ENCODE data around the gene IL34. TPM values are rescaled to one million over a fixed set of nuclear protein-coding genes. Genes with fewer than 3 reads are reported as not detected.

Gene IL34
- total and polyA plus RNA-seq, 2 of the 13 experiments (the other 11 are each of a cell fraction or from before 2014, with no cell fraction given), result 1.2 to 1.3 TPM

DNA sequence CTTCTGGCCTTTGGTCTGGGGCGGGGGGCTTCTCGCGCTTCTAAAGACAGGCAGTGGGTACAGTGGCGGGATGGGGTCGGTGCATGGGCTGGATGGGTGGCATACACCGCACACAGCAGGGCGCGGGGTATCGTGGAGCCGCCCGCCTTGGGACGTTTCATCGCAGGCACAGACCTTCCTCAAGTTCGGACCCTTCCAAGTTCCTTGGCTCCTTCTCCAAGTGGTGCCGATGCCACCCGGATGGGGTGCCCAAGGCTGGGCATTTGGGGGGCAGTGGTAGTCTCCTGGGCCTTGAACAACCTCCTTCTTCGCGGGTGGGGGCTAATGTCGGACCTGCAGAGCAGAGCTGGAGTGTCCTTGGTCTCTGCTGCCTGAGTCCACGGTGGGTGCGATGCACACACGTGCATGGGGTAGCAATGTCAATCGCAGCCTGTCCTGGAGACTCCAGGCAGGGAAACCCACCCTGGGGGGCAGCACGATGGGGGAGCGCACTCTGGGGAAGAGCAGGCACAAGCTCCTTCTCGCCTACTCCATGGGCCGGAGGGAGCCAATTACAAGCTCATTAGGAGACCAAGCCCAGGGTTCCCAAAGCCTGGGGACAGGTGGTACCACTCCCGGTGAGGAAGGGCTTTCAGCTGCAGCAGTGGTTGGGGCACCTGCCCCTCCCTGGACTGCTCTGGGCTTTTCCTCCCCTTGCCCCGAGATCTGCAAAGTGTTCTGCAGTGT is 40.2 kb downstream of the IL34 start (continued):
- TF ChIP-seq, protein P1, sequence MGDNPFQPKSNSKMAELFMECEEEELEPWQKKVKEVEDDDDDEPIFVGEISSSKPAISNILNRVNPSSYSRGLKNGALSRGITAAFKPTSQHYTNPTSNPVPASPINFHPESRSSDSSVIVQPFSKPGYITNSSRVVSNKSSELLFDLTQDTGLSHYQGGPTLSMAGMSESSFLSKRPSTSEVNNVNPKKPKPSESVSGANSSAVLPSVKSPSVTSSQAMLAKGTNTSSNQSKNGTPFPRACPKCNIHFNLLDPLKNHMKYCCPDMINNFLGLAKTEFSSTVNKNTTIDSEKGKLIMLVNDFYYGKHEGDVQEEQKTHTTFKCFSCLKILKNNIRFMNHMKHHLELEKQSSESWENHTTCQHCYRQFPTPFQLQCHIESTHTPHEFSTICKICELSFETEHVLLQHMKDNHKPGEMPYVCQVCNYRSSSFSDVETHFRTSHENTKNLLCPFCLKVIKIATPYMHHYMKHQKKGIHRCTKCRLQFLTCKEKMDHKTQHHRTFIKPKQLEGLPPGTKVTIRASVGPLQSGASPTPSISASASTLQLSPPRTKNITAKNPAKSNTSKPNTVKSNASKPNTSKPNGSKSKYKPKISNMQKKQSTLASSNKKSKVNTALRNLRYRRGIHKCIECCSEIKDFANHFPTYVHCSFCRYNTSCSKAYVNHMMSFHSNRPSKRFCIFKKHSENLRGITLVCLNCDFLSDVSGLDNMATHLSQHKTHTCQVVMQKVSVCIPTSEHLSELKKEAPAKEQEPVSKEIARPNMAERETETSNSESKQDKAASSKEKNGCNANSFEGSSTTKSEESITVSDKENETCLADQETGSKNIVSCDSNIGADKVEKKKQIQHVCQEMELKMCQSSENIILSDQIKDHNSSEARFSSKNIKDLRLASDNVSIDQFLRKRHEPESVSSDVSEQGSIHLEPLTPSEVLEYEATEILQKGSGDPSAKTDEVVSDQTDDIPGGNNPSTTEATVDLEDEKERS (CRISPR knock-in tag; IDR thresholded peaks at IDR 0.05), result 0 out of 2 replicates have a peak, but pooled peaks have one; percentile 15
- no peak for TF ChIP-seq PAX8 (CRISPR knock-in tag; IDR thresholded peaks at IDR 0.05; ENCODE audit: borderline replicate concordance)
- TF ChIP-seq ZBTB20 (CRISPR knock-in tag; IDR thresholded peaks at IDR 0.05; ENCODE audit: borderline replicate concordance, low read depth), result 0 out of 2 replicates have a peak, but pooled peaks have one; percentile 17
- 0 out of 2 replicates have a peak, but pooled peaks have one; percentile 16 for TF ChIP-seq ATF7-NPFF (CRISPR knock-in tag; IDR thresholded peaks at IDR 0.05; ENCODE audit: low read depth)
- TF ChIP-seq ZNF766 (CRISPR knock-in tag; IDR thresholded peaks at IDR 0.05; ENCODE audit: borderline replicate concordance), result 0 out of 2 replicates have a peak, but pooled peaks have one; percentile 25
- TF ChIP-seq MNT (IDR thresholded peaks at IDR 0.05), result no peak
- TF ChIP-seq, protein P2, sequence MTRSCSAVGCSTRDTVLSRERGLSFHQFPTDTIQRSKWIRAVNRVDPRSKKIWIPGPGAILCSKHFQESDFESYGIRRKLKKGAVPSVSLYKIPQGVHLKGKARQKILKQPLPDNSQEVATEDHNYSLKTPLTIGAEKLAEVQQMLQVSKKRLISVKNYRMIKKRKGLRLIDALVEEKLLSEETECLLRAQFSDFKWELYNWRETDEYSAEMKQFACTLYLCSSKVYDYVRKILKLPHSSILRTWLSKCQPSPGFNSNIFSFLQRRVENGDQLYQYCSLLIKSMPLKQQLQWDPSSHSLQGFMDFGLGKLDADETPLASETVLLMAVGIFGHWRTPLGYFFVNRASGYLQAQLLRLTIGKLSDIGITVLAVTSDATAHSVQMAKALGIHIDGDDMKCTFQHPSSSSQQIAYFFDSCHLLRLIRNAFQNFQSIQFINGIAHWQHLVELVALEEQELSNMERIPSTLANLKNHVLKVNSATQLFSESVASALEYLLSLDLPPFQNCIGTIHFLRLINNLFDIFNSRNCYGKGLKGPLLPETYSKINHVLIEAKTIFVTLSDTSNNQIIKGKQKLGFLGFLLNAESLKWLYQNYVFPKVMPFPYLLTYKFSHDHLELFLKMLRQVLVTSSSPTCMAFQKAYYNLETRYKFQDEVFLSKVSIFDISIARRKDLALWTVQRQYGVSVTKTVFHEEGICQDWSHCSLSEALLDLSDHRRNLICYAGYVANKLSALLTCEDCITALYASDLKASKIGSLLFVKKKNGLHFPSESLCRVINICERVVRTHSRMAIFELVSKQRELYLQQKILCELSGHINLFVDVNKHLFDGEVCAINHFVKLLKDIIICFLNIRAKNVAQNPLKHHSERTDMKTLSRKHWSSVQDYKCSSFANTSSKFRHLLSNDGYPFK (CRISPR knock-in tag; IDR thresholded peaks at IDR 0.05; ENCODE audit: borderline replicate concordance), result no peak
- no peak for TF ChIP-seq ZSCAN25 (CRISPR knock-in tag; IDR thresholded peaks at IDR 0.05)
- peak; percentile 89; the same call in 1 of the 2 replicates for TF ChIP-seq ZNF550 (CRISPR knock-in tag; IDR thresholded peaks at IDR 0.05; ENCODE audit: borderline replicate concordance)
- TF ChIP-seq SCMH1 (CRISPR knock-in tag; IDR thresholded peaks at IDR 0.05; ENCODE audit: borderline replicate concordance), result no peak
- peak; percentile 29; the same call in 1 of the 2 replicates for TF ChIP-seq AKAP8 (CRISPR knock-in tag; IDR thresholded peaks at IDR 0.05)
- no peak for TF ChIP-seq BCLAF1 (IDR thresholded peaks at IDR 0.05)
- peak; percentile 55; the same call in 1 of the 2 replicates for TF ChIP-seq RFXAP (CRISPR knock-in tag; IDR thresholded peaks at IDR 0.05; ENCODE audit: borderline replicate concordance)
- 0 out of 2 replicates have a peak, but pooled peaks have one; percentile 75 for TF ChIP-seq TRAFD1 (CRISPR knock-in tag; IDR thresholded peaks at IDR 0.05; ENCODE audit: borderline replicate concordance)
